A673 (cell line): ENCODE results near the gene SLX4IP. TPM values are rescaled to one million over a fixed set of nuclear protein-coding genes. Genes with fewer than 3 reads are reported as not detected.

ENCODE experiments used
- BruUV-seq: library from RNA; stranded (reverse); fragments of 400-500 nt; replicated peaks from 2 replicates; lab custom pipeline; 2021; lab: Mats Ljungman, UMichigan
- CTCF ChIA-PET: fragments of 300-600 bp; sonication (Branson Sonifier 250); formaldehyde crosslinking; loops from one replicate; lab custom pipeline; 2022; ENCODE audit warnings: antibody characterized with exemption; lab: Charles Lee
- POLR2A ChIA-PET: fragments of 300-600 bp; sonication (Branson Sonifier 250); formaldehyde crosslinking; loops from one replicate; lab custom pipeline; 2022; ENCODE audit warnings: antibody characterized with exemption; ENCODE audit not compliant: low non-redundant PET; lab: Charles Lee
- DNase-seq: peaks from one replicate; pipeline ENCODE4 v3.0.0-alpha.2; 2015; ENCODE audit warnings: low spot score
- H3K27ac ChIP-seq: fragments of 200-600 bp; sonication (generic); 2 replicates; pipeline ENCODE4 v1.5.1; 2016; ENCODE audit warnings: mixed run types, low read depth, mild to moderate bottlenecking, mixed read lengths, antibody characterized with exemption, low read length; ENCODE audit not compliant: poor library complexity, severe bottlenecking
- H3K27me3 ChIP-seq: fragments of 200-600 bp; sonication (generic); replicated peaks from 2 replicates; pipeline ENCODE4 v1.6.1; 2017; ENCODE audit warnings: mixed run types, low read depth, mild to moderate bottlenecking, mixed read lengths, antibody characterized with exemption, low read length; ENCODE audit not compliant: insufficient read depth, poor library complexity
- H3K36me3 ChIP-seq: fragments of 200-600 bp; sonication (generic); 2 replicates; pipeline ENCODE4 v1.6.1; 2016; ENCODE audit warnings: mixed run types, mild to moderate bottlenecking, mixed read lengths, antibody characterized with exemption, low read length; ENCODE audit not compliant: insufficient read depth, poor library complexity, severe bottlenecking
- H3K4me1 ChIP-seq: fragments of 200-600 bp; sonication (generic); 2 replicates; pipeline ENCODE4 v1.6.1; 2017; ENCODE audit warnings: mixed run types, mild to moderate bottlenecking, mixed read lengths, antibody characterized with exemption, low read length; ENCODE audit not compliant: insufficient read depth, poor library complexity, severe bottlenecking
- H3K4me3 ChIP-seq: fragments of 200-600 bp; sonication (generic); 2 replicates; pipeline ENCODE4 v1.5.1; 2016; ENCODE audit warnings: low read depth, mixed run types, mild to moderate bottlenecking, mixed read lengths, low read length; ENCODE audit not compliant: poor library complexity, severe bottlenecking
- H3K9me3 ChIP-seq: fragments of 200-600 bp; sonication (generic); 2 replicates; pipeline ENCODE4 v1.6.1; 2016; ENCODE audit warnings: mixed run types, low read depth, mild to moderate bottlenecking, mixed read lengths, antibody characterized with exemption, low read length; ENCODE audit not compliant: poor library complexity, severe bottlenecking
- CTCF ChIP-seq: fragments of 300-800, 200-600 bp; sonication (generic); conservative IDR thresholded peaks from 2 replicates; pipeline ENCODE4 v1.5.1; 2017; ENCODE audit warnings: low read depth, mild to moderate bottlenecking, antibody characterized with exemption, low read length, moderate library complexity, mixed read lengths
- EZH2 ChIP-seq: fragments of 200-600 bp; sonication (generic); IDR thresholded peaks from 2 replicates; pipeline ENCODE4 v1.6.1; 2017; ENCODE audit warnings: borderline replicate concordance, low read depth, mild to moderate bottlenecking, mixed read lengths, antibody characterized with exemption, low read length; ENCODE audit not compliant: poor library complexity, severe bottlenecking
- intact Hi-C: fragments of 100-400 bp; cut with micrococcal nuclease; formaldehyde crosslinking; loops from one replicate; pipeline ENCODE4 v1.10.0; 2022; ENCODE audit not compliant: unreplicated experiment
- total RNA-seq: library from RNA; stranded (reverse); gene quantifications from 2 replicates; pipeline ENCODE4 v1.2.3, GENCODE V29; 2021

The SLX4IP gene
- total RNA-seq, 1 experiment from 2014 or later, result 9.8 TPM

GRCh38 chr20:10555393-10555792 is 120.3 kb downstream of the SLX4IP start:
- intact Hi-C loops, result loop anchor here (2.0 kb wide), 1 partner anchor 115 kb away; no protein-coding TSS in a partner anchor
- Histone ChIP-seq H3K36me3 (no peaks in the 10 kb centered on the region), H3K4me1 (peaks cover 24% of the 10 kb centered on the region), H3K4me3 (no peak overlapping the region), H3K27ac (no peak overlapping the region), H3K9me3 (no peaks in the 10 kb centered on the region), H3K27me3 (no peaks in the 10 kb centered on the region)
- ChIA-PET CTCF (no interaction called here), POLR2A (no interaction called here)
- BruUV-seq, result no TSS peak
- DNase-seq, result no peak
- no peak for TF ChIP-seq CTCF
- no peak for TF ChIP-seq EZH2

- POLR2A ChIA-PET, result no interaction called here
- Histone ChIP-seq H3K27me3 (no peaks in the 10 kb centered on the region), H3K36me3 (no peaks in the 10 kb centered on the region), H3K4me1 (peaks cover 24% of the 10 kb centered on the region), H3K27ac (no peak overlapping the region), H3K4me3 (no peak overlapping the region), H3K9me3 (no peaks in the 10 kb centered on the region)
- CTCF ChIA-PET, result no interaction called here
- intact Hi-C loops, result loop anchor here (2.0 kb wide), 1 partner anchor 115 kb away; no protein-coding TSS in a partner anchor
- TF ChIP-seq CTCF, result no peak
- no peak for TF ChIP-seq EZH2
- no peak for DNase-seq
- no TSS peak for BruUV-seq
Measured at GRCh38 chr20:10555865-10556308, 120.8 kb downstream of the SLX4IP start.

- intact Hi-C loops, result no loop called here
- POLR2A ChIA-PET, result no interaction called here
- Histone ChIP-seq H3K9me3 (no peaks in the 10 kb centered on the region), H3K27ac (no peak overlapping the region), H3K4me1 (peaks cover 24% of the 10 kb centered on the region), H3K36me3 (no peaks in the 10 kb centered on the region), H3K4me3 (no peak overlapping the region), H3K27me3 (no peaks in the 10 kb centered on the region)
- no TSS peak for BruUV-seq
- CTCF ChIA-PET, result no interaction called here
- TF ChIP-seq EZH2, result no peak
- TF ChIP-seq CTCF, result no peak
- no peak for DNase-seq
Measured at GRCh38 chr20:10556519-10557083, 121.5 kb downstream of the SLX4IP start.
